PFSK-1 (cell line): ENCODE data around the gene GTPBP4.

Experiments used
- POLR2AphosphoS5 ChIP-seq: IDR thresholded peaks from 2 replicates; pipeline ENCODE4 v1.6.1; 2012; ENCODE audit warnings: low read depth, mild to moderate bottlenecking, control low read depth, low read length, moderate library complexity
- SIN3A ChIP-seq: IDR thresholded peaks from 2 replicates; pipeline ENCODE4 v1.6.1; 2012; ENCODE audit warnings: mild to moderate bottlenecking, low read length, moderate library complexity, borderline replicate concordance; ENCODE audit not compliant: insufficient read depth
- TAF1 ChIP-seq: IDR thresholded peaks from 2 replicates; pipeline ENCODE4 v1.6.1; 2012; ENCODE audit warnings: low read length, control low read depth, borderline replicate concordance; ENCODE audit not compliant: insufficient read depth
- TF ChIP-seq, protein P1 (sequence below), 2 experiments: IDR thresholded peaks; 2 replicates each; pipeline versions ENCODE4 v1.6.1 to v1.8.0; 2011 to 2012; ENCODE audit warnings: low read depth in 2 of 2, low read length in 2 of 2, control low read depth in 1 of 2, inconsistent platforms in 1 of 2, mild to moderate bottlenecking in 1 of 2, moderate library complexity in 1 of 2; ENCODE audit not compliant: insufficient read depth in 1 of 2

GRCh38 chr10:943334-944033, 44.8 kb upstream of the GTPBP4 start:
- TF ChIP-seq TAF1 (no peak), POLR2AphosphoS5 (no peak), SIN3A (no peak)
- TF ChIP-seq, protein P1, sequence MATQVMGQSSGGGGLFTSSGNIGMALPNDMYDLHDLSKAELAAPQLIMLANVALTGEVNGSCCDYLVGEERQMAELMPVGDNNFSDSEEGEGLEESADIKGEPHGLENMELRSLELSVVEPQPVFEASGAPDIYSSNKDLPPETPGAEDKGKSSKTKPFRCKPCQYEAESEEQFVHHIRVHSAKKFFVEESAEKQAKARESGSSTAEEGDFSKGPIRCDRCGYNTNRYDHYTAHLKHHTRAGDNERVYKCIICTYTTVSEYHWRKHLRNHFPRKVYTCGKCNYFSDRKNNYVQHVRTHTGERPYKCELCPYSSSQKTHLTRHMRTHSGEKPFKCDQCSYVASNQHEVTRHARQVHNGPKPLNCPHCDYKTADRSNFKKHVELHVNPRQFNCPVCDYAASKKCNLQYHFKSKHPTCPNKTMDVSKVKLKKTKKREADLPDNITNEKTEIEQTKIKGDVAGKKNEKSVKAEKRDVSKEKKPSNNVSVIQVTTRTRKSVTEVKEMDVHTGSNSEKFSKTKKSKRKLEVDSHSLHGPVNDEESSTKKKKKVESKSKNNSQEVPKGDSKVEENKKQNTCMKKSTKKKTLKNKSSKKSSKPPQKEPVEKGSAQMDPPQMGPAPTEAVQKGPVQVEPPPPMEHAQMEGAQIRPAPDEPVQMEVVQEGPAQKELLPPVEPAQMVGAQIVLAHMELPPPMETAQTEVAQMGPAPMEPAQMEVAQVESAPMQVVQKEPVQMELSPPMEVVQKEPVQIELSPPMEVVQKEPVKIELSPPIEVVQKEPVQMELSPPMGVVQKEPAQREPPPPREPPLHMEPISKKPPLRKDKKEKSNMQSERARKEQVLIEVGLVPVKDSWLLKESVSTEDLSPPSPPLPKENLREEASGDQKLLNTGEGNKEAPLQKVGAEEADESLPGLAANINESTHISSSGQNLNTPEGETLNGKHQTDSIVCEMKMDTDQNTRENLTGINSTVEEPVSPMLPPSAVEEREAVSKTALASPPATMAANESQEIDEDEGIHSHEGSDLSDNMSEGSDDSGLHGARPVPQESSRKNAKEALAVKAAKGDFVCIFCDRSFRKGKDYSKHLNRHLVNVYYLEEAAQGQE (IDR thresholded peaks at IDR 0.05; ENCODE audit: insufficient read depth in 1 of 2, low read depth in 2 of 2, low read length in 2 of 2), result no peak
